Esophagus squamous epithelium (tissue), 5 donors: ENCODE data around the gene PACS2. TPM values are rescaled to one million over a fixed set of nuclear protein-coding genes. Genes with fewer than 3 reads are reported as not detected.

ENCODE experiments used
- DNase-seq: peaks from one replicate; lab custom pipeline; 2025; lab: John Stamatoyannopoulos, UW
- H3K27ac ChIP-seq, 4 donors: fragments of 200-600 bp; sonication (generic); one replicate each; pipeline ENCODE4 v1.5.1; 2016 to 2019; ENCODE audit warnings: mild to moderate bottlenecking in 1 of 4
- H3K27me3 ChIP-seq, 4 donors: fragments of 200-600 bp; sonication (generic); 1 replicate in 3 of 4; 2 replicates in 1 of 4; pipeline versions ENCODE4 v1.5.1 to v1.6.0; 2017 to 2021; ENCODE audit warnings: antibody characterized with exemption in 1 of 4
- H3K36me3 ChIP-seq, 3 donors: fragments of 200-600 bp; sonication (generic); one replicate each; pipeline ENCODE4 v1.5.1; 2016 to 2019
- H3K4me1 ChIP-seq, 3 donors: fragments of 200-600 bp; sonication (generic); one replicate each; pipeline ENCODE4 v1.5.1; 2017 to 2019
- H3K4me3 ChIP-seq, 4 donors: fragments of 200-600 bp; sonication (generic); 1 replicate in 3 of 4; 2 replicates in 1 of 4; pipeline ENCODE4 v1.5.1; 2016 to 2019; ENCODE audit warnings: mild to moderate bottlenecking in 2 of 4, moderate library complexity in 1 of 4
- H3K9me3 ChIP-seq, 3 donors: fragments of 200-600 bp; sonication (generic); one replicate each; pipeline ENCODE4 v1.5.1; 2016 to 2019
- POLR2A ChIP-seq, 4 donors: fragments of 450-650 bp; IDR thresholded peaks; one replicate each; pipeline ENCODE4 v1.6.1; 2017; ENCODE audit warnings: antibody characterized with exemption in 4 of 4, mild to moderate bottlenecking in 4 of 4, moderate library complexity in 3 of 4
- WGBS, 2 donors: methylation state at CpG; one replicate each; pipeline ENCODE4 v1.1.5; 2018; 5-methylcytosine and 5-hydroxymethylcytosine counted together
- intact Hi-C: fragments of 100-400 bp; cut with DNase I; formaldehyde crosslinking; loops from one replicate; pipeline ENCODE4 v1.15.0; 2022
- total RNA-seq, 4 donors: library from RNA; depleted of rRNA; stranded (reverse); fragments of >200 nt; gene quantifications; one replicate each; pipeline ENCODE4 v1.1.0, GENCODE V29; 2016
- TF ChIP-seq, protein P1 (sequence below), 6 experiments: fragments of 450-650 bp in 4 of 6; fragments of 200-600 bp in 2 of 6; sonication (generic) in 2 of 6; IDR thresholded peaks; one replicate each; pipeline ENCODE4 v1.5.1; 2016 to 2019; ENCODE audit warnings: antibody characterized with exemption in 6 of 6, mild to moderate bottlenecking in 4 of 6, moderate library complexity in 4 of 6
- donor health status: DM: yes; HTN: yes; CAD: no.

The PACS2 gene
- total RNA-seq, 4 donors from 2014 or later, result 20.2 to 42.3 (median 30.9) TPM

DNA sequence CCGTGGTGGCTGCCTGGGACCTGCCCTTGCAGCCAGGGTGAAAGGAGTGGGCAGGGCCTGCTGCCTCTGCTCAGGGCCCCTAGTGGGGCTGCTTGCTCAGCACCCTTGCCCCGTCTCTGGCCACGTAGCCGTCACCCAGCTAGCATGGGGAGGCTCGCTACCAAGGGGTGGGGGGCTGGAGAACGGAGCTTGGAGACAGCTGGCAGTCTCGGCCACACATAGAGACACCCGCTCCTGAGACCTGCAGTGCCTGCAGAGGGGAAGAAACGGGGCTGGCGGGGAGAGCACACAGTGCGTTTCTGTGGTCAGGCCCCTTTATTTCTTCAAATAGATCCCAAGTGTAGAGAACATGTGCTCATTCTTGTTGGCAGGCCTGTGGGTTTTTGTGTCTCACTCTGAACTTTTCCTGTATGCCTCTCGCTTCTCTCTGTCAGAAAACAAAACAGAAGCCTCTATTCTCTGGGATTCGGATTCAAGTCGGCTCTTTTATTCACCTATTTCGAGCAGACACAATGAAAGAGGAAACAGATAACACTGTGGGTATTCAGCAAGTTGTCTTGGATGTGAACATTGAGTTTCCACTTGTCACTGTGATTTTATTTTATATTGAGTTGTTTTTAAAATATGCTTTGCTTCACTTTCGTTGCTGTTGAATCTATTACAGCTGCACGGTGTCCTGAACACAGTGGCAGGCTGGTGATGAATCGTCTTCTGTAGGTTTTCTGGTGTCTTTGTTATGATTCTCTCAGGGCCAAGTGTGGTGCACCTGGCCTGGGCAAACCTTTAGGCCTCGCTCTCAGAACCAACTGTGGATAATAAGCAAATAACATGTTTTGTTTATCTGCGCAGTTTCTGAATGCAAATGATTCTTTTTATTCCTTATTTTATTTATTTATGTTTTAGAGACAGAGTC is 26.5 kb downstream of the PACS2 start:
- peaks cover 8 to 39% (median 18%) of the 10 kb centered on the region in 3 donors for H3K4me1 ChIP-seq
- no peaks in the 10 kb centered on the region for H3K36me3 ChIP-seq
- no peaks in the 10 kb centered on the region for H3K27me3 ChIP-seq
- H3K4me3 ChIP-seq, result no peak overlapping the region
- intact Hi-C loops, result loop anchor here (10.0 kb wide), 1 partner anchor 256 kb away; no protein-coding TSS in a partner anchor
- 51% methylated on average over 15 to 18 of the region's 20 CpGs for WGBS, 2 donors
- no peaks in the 10 kb centered on the region for H3K9me3 ChIP-seq
- DNase-seq, result no peak
- peak overlapping the region in 3 of 4 donors; percentile 1 to 53 (median 11) for H3K27ac ChIP-seq
- TF ChIP-seq POLR2A (IDR thresholded peaks at IDR 0.05), result no peak
- TF ChIP-seq, protein P1, sequence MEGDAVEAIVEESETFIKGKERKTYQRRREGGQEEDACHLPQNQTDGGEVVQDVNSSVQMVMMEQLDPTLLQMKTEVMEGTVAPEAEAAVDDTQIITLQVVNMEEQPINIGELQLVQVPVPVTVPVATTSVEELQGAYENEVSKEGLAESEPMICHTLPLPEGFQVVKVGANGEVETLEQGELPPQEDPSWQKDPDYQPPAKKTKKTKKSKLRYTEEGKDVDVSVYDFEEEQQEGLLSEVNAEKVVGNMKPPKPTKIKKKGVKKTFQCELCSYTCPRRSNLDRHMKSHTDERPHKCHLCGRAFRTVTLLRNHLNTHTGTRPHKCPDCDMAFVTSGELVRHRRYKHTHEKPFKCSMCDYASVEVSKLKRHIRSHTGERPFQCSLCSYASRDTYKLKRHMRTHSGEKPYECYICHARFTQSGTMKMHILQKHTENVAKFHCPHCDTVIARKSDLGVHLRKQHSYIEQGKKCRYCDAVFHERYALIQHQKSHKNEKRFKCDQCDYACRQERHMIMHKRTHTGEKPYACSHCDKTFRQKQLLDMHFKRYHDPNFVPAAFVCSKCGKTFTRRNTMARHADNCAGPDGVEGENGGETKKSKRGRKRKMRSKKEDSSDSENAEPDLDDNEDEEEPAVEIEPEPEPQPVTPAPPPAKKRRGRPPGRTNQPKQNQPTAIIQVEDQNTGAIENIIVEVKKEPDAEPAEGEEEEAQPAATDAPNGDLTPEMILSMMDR (IDR thresholded peaks at IDR 0.05), result no peak

GRCh38 chr14:105343194-105343593 is 28.6 kb downstream of the PACS2 start:
- intact Hi-C loops, result loop anchor here (10.0 kb wide), 1 partner anchor 258 kb away; no protein-coding TSS in a partner anchor
- 73 to 74% methylated on average over 7 of the region's 7 CpGs for WGBS, 2 donors
- H3K9me3 ChIP-seq, result no peaks in the 10 kb centered on the region
- H3K27ac ChIP-seq, result no peak overlapping the region
- H3K4me3 ChIP-seq, result no peak overlapping the region
- H3K27me3 ChIP-seq, result no peaks in the 10 kb centered on the region
- no peak for DNase-seq
- H3K4me1 ChIP-seq, result peaks cover 4 to 37% (median 10%) of the 10 kb centered on the region in 3 donors
- peaks cover 0 to 2% (median 0%) of the 10 kb centered on the region in 3 donors for H3K36me3 ChIP-seq
- TF ChIP-seq, protein P1 (IDR thresholded peaks at IDR 0.05), result no peak
- no peak for TF ChIP-seq POLR2A (IDR thresholded peaks at IDR 0.05)

GRCh38 chr14:105346200-105346533 is 31.6 kb downstream of the PACS2 start:
- Histone ChIP-seq H3K4me1 (peaks cover 0 to 24% (median under 1%) of the 10 kb centered on the region in 3 donors), H3K9me3 (no peaks in the 10 kb centered on the region), H3K4me3 (no peak overlapping the region), H3K36me3 (peaks cover 0 to 25% (median 0%) of the 10 kb centered on the region in 3 donors), H3K27ac (no peak overlapping the region), H3K27me3 (no peaks in the 10 kb centered on the region)
- intact Hi-C loops, result loop anchor here (10.0 kb wide), 1 partner anchor 261 kb away; no protein-coding TSS in a partner anchor
- TF ChIP-seq, protein P1 (IDR thresholded peaks at IDR 0.05), result no peak
- no peak for TF ChIP-seq POLR2A (IDR thresholded peaks at IDR 0.05)
- DNase-seq, result no peak
- 73 to 78% methylated on average over 6 to 8 of the region's 13 CpGs for WGBS, 2 donors

DNA sequence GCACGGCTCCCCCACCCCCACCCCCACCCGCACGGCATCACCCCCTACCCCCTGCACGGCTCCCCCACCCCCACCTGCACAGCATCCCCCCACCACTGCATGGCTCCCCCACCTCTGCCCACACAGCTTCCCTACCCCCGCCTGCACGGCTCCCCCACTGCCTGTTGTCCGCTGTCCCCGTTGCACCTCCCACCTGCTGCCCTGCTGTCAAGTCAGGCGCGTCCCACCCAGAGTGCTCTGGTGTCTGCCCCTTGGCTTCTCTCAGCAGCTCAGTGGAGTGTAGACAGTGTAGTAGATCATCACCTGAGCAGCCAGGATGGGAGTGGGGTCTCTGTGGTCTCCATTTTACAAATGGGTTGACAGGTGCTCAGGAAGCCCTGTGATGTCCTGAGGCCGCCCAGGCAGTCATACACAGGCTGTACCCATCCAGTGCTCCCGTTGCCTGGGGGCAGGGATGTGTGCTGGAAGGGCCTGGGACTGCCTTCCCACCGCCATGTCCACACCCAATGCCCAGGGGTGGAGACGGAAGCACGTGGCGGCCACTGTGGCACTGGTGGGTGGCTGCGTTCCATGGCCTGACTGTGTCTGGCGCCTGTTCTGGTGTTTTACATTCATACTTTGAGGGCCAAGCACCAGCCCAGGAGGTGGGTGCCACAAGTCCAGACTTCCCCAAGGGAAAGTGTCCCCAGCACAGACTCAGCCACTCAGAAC is 32.5 kb downstream of the PACS2 start:
- WGBS, 2 donors, result 90% methylated on average over 2 of the region's 18 CpGs; no CpG with 5 or more reads in 1 of the 2 donors
- DNase-seq, result no peak
- Histone ChIP-seq H3K36me3 (peaks cover 0 to 25% (median 0%) of the 10 kb centered on the region in 3 donors), H3K27ac (no peak overlapping the region), H3K4me1 (peaks cover 0 to 21% (median 4%) of the 10 kb centered on the region in 3 donors), H3K4me3 (no peak overlapping the region), H3K9me3 (no peaks in the 10 kb centered on the region), H3K27me3 (no peaks in the 10 kb centered on the region)
- no peak for TF ChIP-seq POLR2A (IDR thresholded peaks at IDR 0.05)
- TF ChIP-seq, protein P1 (IDR thresholded peaks at IDR 0.05), result no peak
- intact Hi-C loops, result loop anchor here (10.0 kb wide), 1 partner anchor 262 kb away; no protein-coding TSS in a partner anchor
